GM21723 (cell line): ENCODE data around the gene LGI4.

Source experiments
- ATAC-seq: cut with Tn5 transposase; IDR thresholded peaks from one replicate; pipeline ENCODE4 v1.9.1; 2021; ENCODE audit warnings: mild to moderate bottlenecking, moderate library complexity; ENCODE audit not compliant: unreplicated experiment

LGI4 gene

GRCh38 chr19:35124098-35125060, 10.5 kb downstream of the LGI4 start:
- no peak for ATAC-seq

GRCh38 chr19:35123573-35123972, 11.3 kb downstream of the LGI4 start:
- no peak for ATAC-seq

GRCh38 chr19:35122687-35123551, 11.9 kb downstream of the LGI4 start:
- no peak for ATAC-seq

DNA sequence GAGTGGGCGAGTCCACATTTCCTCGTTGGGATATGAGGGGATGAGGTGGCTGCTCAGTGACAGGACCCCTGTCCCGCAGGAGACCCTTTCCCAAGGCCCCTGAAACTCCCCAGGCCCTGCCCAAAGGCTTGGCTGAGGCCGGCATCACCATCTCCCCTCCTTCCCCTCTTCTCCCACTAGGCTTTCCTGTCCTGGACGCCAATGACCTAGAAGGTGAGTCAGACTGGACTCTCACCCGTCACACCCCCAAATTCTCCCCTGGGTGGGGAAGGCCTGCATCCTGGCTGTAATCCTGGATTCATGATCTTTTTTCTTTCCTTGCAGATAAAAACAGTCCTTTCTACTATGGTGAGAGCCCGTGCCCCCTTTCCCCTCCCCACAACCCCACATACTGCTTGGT, 14.0 kb downstream of the LGI4 start:
- no peak for ATAC-seq

DNA sequence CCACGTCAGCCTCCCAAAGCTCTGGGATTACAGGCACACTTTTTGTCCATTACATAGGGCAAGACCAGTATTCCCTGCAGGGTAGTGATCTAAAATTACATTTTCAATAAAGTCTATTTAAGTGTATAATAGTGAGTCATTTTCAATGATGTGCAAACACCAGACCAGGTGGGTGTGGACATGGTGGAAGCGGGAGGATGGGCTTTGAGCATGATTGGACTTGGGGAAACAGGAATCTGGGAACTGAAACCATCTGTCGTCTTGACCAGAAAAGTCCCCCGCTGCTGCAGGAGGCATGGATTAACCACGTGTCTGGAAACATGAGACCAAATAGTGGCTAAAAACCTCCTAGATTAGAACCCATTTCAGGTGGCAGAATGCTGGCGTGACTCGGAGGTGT, 14.4 kb downstream of the LGI4 start:
- ATAC-seq: no peak

- ATAC-seq: no peak
These were observed 15.2 kb downstream of the LGI4 start for GRCh38 chr19:35119578-35120155.

DNA sequence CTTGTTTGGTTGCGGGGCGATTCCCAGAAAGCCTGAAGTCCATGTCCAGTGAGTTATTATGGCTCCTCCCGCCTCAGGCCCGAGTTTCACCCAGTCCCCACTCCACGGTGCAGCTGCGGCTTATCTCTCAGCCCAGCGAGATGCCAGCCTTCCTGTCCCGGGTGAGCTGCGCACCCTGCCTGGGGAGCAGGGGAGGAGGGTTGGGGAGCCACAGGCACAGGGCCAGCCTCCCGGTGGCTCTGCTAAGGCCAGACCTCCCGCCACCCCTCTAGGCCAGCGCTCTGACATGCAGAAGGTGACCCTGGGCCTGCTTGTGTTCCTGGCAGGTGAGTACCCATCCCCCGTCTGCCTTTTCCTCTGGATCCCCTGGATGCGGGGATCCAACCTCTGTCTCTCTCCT, 15.8 kb downstream of the LGI4 start:
- no peak for ATAC-seq

DNA sequence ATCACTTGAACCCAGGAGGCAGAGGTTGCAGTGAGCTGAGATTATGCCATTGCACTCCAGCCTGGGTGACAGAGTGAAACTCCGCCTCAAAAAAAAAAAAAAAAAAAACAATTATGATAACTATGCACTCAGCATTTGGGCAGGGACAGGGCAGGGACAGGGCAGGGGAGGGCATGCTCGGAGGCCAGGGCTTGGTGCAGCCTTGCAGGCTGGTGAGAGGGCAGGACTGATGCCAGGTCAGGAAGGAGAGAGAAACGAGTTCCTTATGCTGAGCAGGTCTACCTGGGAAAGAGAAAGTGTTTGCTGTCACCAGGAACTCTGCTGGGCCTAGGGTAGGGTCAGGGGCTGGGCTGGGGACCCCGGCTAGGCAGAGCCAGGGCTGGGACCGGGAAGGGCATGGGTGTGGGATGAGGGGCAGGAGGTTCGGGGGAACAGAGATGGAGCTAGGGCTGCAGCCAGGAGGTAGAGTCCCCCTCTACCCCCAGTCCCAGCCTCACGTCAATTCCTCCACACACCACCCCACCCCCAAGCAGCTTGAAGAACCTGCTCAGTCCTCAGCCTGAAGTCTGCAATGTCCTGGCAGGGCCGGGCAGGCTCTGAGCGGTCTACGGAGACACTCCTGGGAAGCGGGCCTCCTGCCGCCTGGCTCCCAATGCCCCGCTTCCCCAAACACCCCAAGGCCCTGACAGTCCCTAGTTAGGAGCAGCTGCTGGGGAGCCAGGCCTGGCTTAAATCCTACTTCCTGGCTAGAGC, 16.4 kb downstream of the LGI4 start:
- ATAC-seq: no peak

GRCh38 chr19:35117799-35118198, 17.1 kb downstream of the LGI4 start:
- ATAC-seq: no peak

DNA sequence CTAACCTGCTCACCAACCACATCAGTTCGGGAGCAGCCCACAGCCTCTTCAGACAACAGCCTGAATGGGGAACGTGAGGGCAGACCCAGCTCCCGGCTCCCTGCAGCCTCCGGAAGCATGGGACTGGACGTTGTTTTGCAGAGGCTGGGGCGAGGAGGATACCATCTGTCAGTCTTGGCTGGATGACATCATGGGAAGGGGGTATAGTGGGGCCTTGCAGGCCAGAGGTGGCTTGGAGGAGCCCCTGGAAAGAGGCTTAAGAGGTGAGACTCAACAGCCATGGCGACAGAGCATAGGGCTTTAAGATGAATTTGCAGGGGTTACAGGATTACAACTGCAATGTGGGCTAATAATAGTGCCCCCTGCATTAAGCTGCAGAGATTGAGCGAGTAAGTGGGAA, 17.7 kb downstream of the LGI4 start:
- no peak for ATAC-seq

DNA sequence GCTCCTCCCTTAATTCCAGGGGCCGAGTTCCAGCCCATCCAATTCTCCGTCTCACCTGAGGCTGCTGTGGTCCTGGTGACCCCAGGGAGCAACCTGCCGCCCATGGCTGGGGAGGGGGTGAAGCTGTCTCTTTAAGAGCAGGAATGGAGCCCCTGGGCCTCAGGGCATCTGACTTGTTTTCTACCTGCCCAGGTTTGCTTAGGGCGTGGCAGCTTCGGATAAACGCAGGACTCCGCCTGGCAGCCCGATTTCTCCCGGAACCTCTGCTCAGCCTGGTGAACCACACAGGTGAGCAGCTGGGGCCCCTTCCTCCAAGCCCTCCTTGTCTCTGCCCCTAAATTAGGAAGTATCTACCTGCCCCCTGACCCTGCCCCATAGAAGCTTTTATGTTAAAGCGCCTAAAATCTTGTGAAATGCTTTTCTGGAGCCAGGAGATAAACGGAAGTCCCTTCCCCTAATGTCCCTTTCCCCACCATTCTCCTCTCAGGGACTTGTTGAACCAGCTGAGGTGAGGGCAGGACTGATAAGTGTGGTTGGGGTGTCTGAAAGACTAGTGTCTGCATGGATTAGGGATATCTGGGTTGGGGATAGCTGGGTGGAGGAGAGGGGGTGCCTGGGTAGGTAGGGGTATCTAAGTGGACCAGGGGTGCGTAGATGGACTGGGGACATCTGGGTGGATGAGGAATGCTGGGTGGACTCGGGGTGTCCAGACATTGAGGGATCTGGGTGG, 18.6 kb downstream of the LGI4 start:
- ATAC-seq: no peak

- no peak for ATAC-seq
These were observed 19.5 kb downstream of the LGI4 start, which contains the start of gene FXYD3 for GRCh38 chr19:35115177-35115951. Gene FXYD3 (plus strand): TSS chr19:35115823. CDS start chr19:35119377, 3,554 bp downstream.

DNA sequence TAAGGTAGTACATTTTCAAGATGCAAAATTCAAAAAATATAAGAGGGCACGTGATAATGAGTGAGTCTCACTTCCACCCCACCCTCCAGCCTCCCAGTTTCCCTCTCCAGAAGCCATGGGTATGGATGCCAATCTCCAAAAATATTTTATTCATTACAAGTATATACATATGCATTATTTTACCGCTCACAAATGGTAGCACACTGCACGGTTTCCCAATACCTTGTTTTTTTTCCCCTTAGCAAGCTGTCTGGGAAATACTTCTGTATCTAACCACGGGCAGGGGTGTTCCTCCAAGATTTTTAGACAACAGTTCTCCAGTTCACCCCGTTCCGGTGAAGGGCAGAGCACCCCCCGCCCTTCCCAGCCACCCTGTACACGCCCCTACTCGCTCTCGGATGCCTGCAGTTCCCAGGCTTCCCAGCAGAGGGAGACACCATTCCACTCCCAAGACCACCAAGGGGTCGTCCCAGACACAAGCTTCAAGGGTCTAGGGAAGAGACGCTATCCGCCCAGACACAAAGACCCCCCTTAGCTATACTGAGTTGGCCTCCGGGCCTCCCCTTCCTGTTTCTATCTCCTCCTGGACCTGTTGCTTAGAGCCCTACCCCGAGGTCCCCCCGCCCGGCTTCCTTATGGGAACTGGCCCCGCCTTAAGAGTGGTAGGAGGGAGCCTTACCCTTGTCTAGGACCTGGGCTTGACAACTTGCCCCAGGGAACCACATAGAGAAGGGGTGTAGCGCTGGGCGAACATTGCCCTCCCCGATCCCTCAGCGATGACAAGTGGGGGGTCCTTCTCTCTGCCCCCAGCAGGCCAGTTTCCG, 20.3 kb downstream of the LGI4 start:
- no peak for ATAC-seq

- ATAC-seq: no peak
These were observed 21.7 kb downstream of the LGI4 start for GRCh38 chr19:35112995-35113688.

- ATAC-seq: no peak
These were observed 23.9 kb downstream of the LGI4 start for GRCh38 chr19:35110974-35111373.

- no peak for ATAC-seq
These were observed 25.3 kb downstream of the LGI4 start for GRCh38 chr19:35109395-35110112.

DNA sequence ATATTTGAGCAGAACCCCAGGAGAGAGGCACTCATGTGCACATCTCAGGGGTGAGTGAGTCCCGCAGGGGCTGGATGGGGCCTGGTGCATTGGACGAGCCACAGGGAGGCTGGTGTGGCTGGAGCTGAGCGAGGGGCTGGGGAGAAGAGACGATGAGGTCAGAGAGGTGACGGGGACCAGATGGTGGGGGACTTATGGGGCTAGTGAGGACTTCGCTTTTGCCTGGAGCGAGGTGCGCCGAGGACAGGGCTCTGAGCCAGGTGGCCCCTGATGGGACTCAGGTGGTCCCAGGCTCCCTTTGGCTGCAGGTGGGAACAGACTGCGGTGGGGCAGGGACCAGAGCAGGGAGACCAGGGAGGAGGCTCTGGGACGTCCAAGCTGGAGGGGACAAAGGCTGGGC, 26.1 kb downstream of the LGI4 start:
- no peak for ATAC-seq
